ENCODE measurements around the gene NKX6-2. TPM values are rescaled to one million over a fixed set of nuclear protein-coding genes. Genes with fewer than 3 reads are reported as not detected.

NKX6-2 gene
- total and polyA plus RNA-seq, 10 of the 15 experiments (the other 5 are each of a cell fraction or from before 2014, with no cell fraction given) = 0.45 to 1.8 TPM; not detected in 8

- TF ChIP-seq ZBTB40 (IDR thresholded peaks at IDR 0.05; ENCODE audit: borderline replicate concordance) = no peak
- no peak for TF ChIP-seq HDGF (IDR thresholded peaks at IDR 0.05)
Measured at GRCh38 chr10:132796846-132797245, 10.9 kb upstream of the NKX6-2 start (continued).

GRCh38 chr10:132793871-132794849 lies 8.2 kb upstream of the NKX6-2 start:
- no TSS peak for BruUV-seq (replicated peaks)
- H3K9ac ChIP-seq (ENCODE audit: control insufficient read depth, insufficient read depth, low read length) = no peak overlapping the region
- ATAC-seq (no peak), FAIRE-seq (no peak), DNase-seq (ENCODE audit: low read depth, low spot score) (no peak)
- H3K27ac ChIP-seq (ENCODE audit: control insufficient read depth, insufficient read depth) = no peak overlapping the region
- H3K36me3 ChIP-seq (ENCODE audit: control insufficient read depth in 2 of 2, insufficient read depth in 2 of 2, low read length in 1 of 2) = no peaks in the 10 kb centered on the region
- H4K20me1 ChIP-seq (ENCODE audit: control insufficient read depth, insufficient read depth) = no peaks in the 10 kb centered on the region
- ChIA-PET POLR2A (no interaction called here), SMC1A (ENCODE audit: uncharacterized antibody, unreplicated experiment) (no interaction called here), CTCF (no interaction called here), RAD21 (ENCODE audit: unreplicated experiment) (no interaction called here)
- H3K79me2 ChIP-seq (ENCODE audit: control insufficient read depth, insufficient read depth, low read length) = no peaks in the 10 kb centered on the region
- no peaks in the 10 kb centered on the region for H3K27me3 ChIP-seq (replicated peaks in 1 of 2; ENCODE audit: control insufficient read depth in 2 of 2, insufficient read depth in 2 of 2, low read length in 1 of 2)
- no peak overlapping the region for H2AFZ ChIP-seq (ENCODE audit: control insufficient read depth, low read depth, low read length)
- no peak overlapping the region for H3K4me2 ChIP-seq (ENCODE audit: control insufficient read depth, insufficient read depth)
- in situ Hi-C loops (cut with MboI) = no loop called here
- TF ChIP-seq PML (IDR thresholded peaks at IDR 0.05; ENCODE audit: low read length) (no peak), JUNB (IDR thresholded peaks at IDR 0.05) (no peak), MTA3 (IDR thresholded peaks at IDR 0.05; ENCODE audit: borderline replicate concordance, low read length) (no peak), RBBP5 (conservative IDR thresholded peaks at IDR 0.05) (no peak), STAT1 (conservative IDR thresholded peaks at IDR 0.05) (no peak), YY1 (IDR thresholded peaks at IDR 0.05; ENCODE audit: low read depth, low read length) (no peak), MYC (IDR thresholded peaks at IDR 0.05; ENCODE audit: insufficient read depth, insufficient read length, insufficient replicate concordance, low read length, severe bottlenecking) (no peak), RCOR1 (conservative IDR thresholded peaks at IDR 0.05; ENCODE audit: low read depth, low read length) (no peak), NR2C1 (IDR thresholded peaks at IDR 0.05) (no peak)
- 54% methylated on average over 45 of the region's 57 CpGs for WGBS (ENCODE audit: insufficient coverage, insufficient replicate concordance, low lambda C conversion rate, missing lambda C conversion rate)
- H3K9me3 ChIP-seq (replicated peaks; ENCODE audit: control insufficient read depth, insufficient read depth, low read length) = no peaks in the 10 kb centered on the region
- no peak overlapping the region for H3K4me3 ChIP-seq
- no peaks in the 10 kb centered on the region for H3K4me1 ChIP-seq (ENCODE audit: control insufficient read depth, insufficient read depth, low read length)
- intact Hi-C loops (cut with micrococcal nuclease; ENCODE audit: unreplicated experiment) = no loop called here

Data from GM12878 (cell line).